Measurements from ENCODE around the gene ABLIM2. TPM values are rescaled to one million over a fixed set of nuclear protein-coding genes. Genes with fewer than 3 reads are reported as not detected.

The ABLIM2 gene
- total RNA-seq, 1 donor from 2014 or later: 2.6 TPM

GRCh38 chr4:8048856-8049676 is 109.5 kb downstream of the ABLIM2 start:
- DNase-seq (ENCODE audit: low read depth in 2 of 2): no peak

- DNase-seq (ENCODE audit: low read depth in 2 of 2): no peak
Observed at GRCh38 chr4:8047837-8048678, 110.6 kb downstream of the ABLIM2 start.

GRCh38 chr4:8046925-8047541 is 111.6 kb downstream of the ABLIM2 start:
- no peak for DNase-seq (ENCODE audit: low read depth in 2 of 2)

GRCh38 chr4:8045909-8046308 is 112.7 kb downstream of the ABLIM2 start:
- no peak for DNase-seq (ENCODE audit: low read depth in 2 of 2)

- DNase-seq (ENCODE audit: low read depth in 2 of 2): no peak
Observed at GRCh38 chr4:8044699-8045098, 113.9 kb downstream of the ABLIM2 start.

- DNase-seq (ENCODE audit: low read depth in 2 of 2): no peak
Observed at GRCh38 chr4:8044244-8044643, 114.4 kb downstream of the ABLIM2 start.

GRCh38 chr4:8043596-8043995 is 115.0 kb downstream of the ABLIM2 start:
- DNase-seq (ENCODE audit: low read depth in 2 of 2): no peak

- DNase-seq (ENCODE audit: low read depth in 2 of 2): no peak
Observed at GRCh38 chr4:8041868-8042267, 116.7 kb downstream of the ABLIM2 start.

GRCh38 chr4:8041172-8041571 is 117.4 kb downstream of the ABLIM2 start:
- no peak for DNase-seq (ENCODE audit: low read depth in 2 of 2)

- no peak for DNase-seq (ENCODE audit: low read depth in 2 of 2)
Observed at GRCh38 chr4:8040607-8041006, 118.0 kb downstream of the ABLIM2 start.

- no peak for DNase-seq (ENCODE audit: low read depth in 2 of 2)
Observed at GRCh38 chr4:8039853-8040252, 118.8 kb downstream of the ABLIM2 start.

GRCh38 chr4:8039290-8039689 is 119.3 kb downstream of the ABLIM2 start:
- DNase-seq (ENCODE audit: low read depth in 2 of 2): peak in 1 of 2 donors; percentile 24

GRCh38 chr4:8038719-8039251 is 119.8 kb downstream of the ABLIM2 start:
- no peak for DNase-seq (ENCODE audit: low read depth in 2 of 2)

GRCh38 chr4:8038083-8038482 is 120.5 kb downstream of the ABLIM2 start:
- DNase-seq (ENCODE audit: low read depth in 2 of 2): no peak

- DNase-seq (ENCODE audit: low read depth in 2 of 2): no peak
Observed at GRCh38 chr4:8037150-8037769, 121.4 kb downstream of the ABLIM2 start.

- peak in 1 of 2 donors; percentile 9 for DNase-seq (ENCODE audit: low read depth in 2 of 2)
Observed at GRCh38 chr4:8035371-8035780, 123.2 kb downstream of the ABLIM2 start.

GRCh38 chr4:8033829-8034528 is 124.6 kb downstream of the ABLIM2 start:
- no peak for DNase-seq (ENCODE audit: low read depth in 2 of 2)

- no peak for DNase-seq (ENCODE audit: low read depth in 2 of 2)
Observed at GRCh38 chr4:8033067-8033755, 125.4 kb downstream of the ABLIM2 start.

GRCh38 chr4:8032381-8032780 is 126.2 kb downstream of the ABLIM2 start:
- DNase-seq (ENCODE audit: low read depth in 2 of 2): no peak

- no peak for DNase-seq (ENCODE audit: low read depth in 2 of 2)
Observed at GRCh38 chr4:8030121-8030781, 128.4 kb downstream of the ABLIM2 start.
